RWPE1 (cell line): ENCODE data around the gene PNMA3.
"Not testable (repeated sequence)": the region's sequence is repeated elsewhere in the genome, so short reads cannot be mapped to it uniquely, and the experiment has no call there.

Experiments
- CTCF ChIA-PET: fragments of 350-600 bp; sonication (Branson Sonifier 250); formaldehyde crosslinking; extraction: SDS; loops from one replicate; lab custom pipeline; 2021; lab: Yijun Ruan, JAX
- POLR2A ChIA-PET: fragments of 400-600 bp; formaldehyde crosslinking; extraction: SDS; loops from one replicate; lab custom pipeline; 2020; ENCODE audit warnings: antibody characterized with exemption; ENCODE audit not compliant: low non-redundant PET; lab: Yijun Ruan, JAX
- DNase-seq: peaks from one replicate; pipeline ENCODE4 v3.0.0; 2012; ENCODE audit warnings: low spot score
- H3K27ac ChIP-seq: fragments of 450-650 bp; 2 replicates; pipeline ENCODE4 v1.5.1; 2017
- TF ChIP-seq, protein P1 (sequence below): fragments of 450-650 bp; conservative IDR thresholded peaks from 2 replicates; pipeline ENCODE4 v1.5.1; 2017; ENCODE audit warnings: low read depth, mild to moderate bottlenecking

PNMA3 gene, protein sequence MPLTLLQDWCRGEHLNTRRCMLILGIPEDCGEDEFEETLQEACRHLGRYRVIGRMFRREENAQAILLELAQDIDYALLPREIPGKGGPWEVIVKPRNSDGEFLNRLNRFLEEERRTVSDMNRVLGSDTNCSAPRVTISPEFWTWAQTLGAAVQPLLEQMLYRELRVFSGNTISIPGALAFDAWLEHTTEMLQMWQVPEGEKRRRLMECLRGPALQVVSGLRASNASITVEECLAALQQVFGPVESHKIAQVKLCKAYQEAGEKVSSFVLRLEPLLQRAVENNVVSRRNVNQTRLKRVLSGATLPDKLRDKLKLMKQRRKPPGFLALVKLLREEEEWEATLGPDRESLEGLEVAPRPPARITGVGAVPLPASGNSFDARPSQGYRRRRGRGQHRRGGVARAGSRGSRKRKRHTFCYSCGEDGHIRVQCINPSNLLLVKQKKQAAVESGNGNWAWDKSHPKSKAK

DNA sequence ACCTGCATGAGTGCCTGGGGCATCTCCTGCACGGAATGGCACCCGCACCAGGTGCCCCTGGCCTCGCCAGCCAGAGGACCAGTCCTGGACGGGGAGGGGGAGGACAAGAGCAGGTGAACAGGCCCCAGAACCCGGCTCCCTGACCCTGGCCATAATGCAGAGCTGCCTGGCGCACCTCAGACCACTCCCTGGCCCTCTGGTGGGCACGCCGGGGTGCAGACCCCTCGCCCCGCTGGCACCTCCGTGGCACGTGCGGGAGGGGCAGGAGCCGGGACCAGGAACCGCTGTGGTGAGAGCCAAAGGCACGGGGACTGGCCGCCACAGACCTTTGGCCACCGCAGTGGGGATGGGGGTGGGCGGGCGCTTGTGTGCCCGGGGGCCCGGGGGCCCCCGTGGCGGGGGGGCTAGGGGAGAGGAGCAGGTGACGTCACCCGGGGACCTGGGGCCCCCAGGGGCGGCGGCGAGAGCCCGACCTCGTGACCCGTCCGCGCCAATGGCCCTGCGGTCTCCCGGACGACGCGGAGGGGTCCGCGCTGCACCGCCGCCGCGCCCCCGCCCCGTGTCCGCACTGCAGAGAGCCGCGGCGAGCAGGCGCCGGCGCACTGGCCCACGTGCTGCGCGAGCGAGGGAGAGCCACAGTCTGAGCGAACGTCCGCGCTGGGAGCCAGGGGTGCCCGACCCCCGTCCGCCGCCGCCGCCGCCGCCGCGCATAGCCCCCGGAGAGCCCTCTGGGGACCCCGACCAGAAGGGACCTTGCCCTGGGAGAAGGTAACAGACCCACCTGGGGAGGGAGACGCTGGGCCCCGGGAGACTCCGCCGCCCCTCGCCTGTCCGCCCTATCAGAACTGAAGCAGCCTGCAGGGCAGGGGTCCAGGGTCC, at the start of gene PNMA3:
Gene PNMA3, plus strand, starts transcription at position 600 of the 879 bp plus-strand sequence. CDS start 586 bp downstream, outside the sequence.
- ChIA-PET POLR2A (no interaction called here), CTCF (no interaction called here)
- H3K27ac ChIP-seq = no peak within 1 kb of the TSS
- DNase-seq = no peak
- TF ChIP-seq, protein P1, sequence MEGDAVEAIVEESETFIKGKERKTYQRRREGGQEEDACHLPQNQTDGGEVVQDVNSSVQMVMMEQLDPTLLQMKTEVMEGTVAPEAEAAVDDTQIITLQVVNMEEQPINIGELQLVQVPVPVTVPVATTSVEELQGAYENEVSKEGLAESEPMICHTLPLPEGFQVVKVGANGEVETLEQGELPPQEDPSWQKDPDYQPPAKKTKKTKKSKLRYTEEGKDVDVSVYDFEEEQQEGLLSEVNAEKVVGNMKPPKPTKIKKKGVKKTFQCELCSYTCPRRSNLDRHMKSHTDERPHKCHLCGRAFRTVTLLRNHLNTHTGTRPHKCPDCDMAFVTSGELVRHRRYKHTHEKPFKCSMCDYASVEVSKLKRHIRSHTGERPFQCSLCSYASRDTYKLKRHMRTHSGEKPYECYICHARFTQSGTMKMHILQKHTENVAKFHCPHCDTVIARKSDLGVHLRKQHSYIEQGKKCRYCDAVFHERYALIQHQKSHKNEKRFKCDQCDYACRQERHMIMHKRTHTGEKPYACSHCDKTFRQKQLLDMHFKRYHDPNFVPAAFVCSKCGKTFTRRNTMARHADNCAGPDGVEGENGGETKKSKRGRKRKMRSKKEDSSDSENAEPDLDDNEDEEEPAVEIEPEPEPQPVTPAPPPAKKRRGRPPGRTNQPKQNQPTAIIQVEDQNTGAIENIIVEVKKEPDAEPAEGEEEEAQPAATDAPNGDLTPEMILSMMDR = no peak

DNA sequence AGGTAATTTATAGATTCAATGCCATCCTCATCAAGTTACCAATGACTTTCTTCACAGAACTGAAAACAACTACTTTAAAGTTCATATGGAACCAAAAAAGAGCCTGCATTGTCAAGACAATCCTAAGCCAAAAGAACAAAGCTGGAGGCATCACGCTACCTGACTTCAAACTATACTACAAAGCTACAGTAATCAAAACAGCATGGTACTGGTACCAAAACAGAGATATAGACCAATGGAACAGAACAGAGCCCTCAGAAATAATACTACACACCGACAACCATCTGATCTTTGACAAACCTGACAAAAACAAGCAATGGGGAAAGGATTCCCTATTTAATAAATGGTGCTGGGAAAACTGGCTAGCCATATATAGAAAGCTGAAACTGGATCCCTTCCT, 39.1 kb upstream of the PNMA3 start:
- CTCF ChIA-PET, POLR2A ChIA-PET: not testable (repeated sequence)

DNA sequence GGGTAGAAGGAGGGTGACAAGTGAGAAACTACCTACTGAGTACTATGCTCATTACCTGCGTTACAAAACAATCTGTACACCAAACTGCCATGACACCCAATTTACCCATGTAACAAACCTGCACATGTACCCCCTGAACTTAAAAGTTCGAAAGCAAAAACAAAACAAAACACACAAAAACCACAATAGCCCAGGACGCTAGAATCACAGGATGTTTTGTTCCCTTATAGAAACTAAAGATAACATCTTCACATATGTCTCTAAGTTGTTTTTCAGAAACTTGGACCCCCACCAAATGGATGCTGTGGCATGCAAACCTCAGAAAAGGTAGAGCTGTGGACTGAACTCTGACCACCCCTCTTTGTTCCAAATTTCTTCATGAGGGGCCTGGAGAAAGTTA, 37.1 kb upstream of the PNMA3 start:
- POLR2A ChIA-PET = no interaction called here
- CTCF ChIA-PET = no interaction called here
- no peak overlapping the region for H3K27ac ChIP-seq
- TF ChIP-seq, protein P1 = no peak
- no peak for DNase-seq

More for the DNA sequence above, 39.1 kb upstream of the PNMA3 start:
- not testable (repeated sequence) for DNase-seq, H3K27ac ChIP-seq

DNA sequence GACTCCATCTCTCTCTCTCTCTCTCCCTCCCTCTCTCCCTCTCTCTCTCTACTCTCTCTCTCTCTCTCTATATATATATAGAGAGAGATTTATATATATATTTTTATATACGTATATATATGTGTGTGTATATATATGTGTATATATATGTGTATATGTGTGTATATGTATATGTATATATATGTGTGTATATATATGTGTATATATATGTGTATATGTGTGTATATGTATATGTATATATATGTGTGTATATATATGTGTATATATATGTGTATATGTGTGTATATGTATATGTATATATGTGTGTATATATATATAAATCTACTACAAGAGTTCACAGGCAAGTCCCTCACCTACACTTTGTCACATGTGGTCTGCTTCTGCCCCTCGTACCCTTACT, 29.8 kb upstream of the PNMA3 start:
- DNase-seq, POLR2A ChIA-PET, CTCF ChIA-PET, H3K27ac ChIP-seq: not testable (repeated sequence)

DNA sequence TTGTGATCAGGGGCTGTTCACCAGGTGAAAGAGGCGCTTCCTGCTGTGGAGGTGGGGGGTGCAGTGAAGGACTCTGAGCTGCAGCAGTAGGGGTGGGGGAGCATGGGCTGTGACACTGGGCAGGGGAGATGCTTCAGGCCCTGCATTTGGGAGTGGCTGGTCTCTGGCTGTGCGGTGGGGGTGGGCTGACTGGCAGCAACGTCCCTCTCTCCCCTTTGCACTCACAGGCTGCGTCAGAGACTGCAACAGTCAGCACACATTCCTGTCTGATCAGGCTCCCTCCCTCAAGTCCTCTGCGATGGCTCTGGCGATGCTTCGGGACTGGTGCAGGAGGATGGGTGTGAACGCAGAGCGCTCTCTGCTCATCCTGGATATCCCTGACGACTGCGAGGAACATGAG, 27.8 kb upstream of the PNMA3 start:
- H3K27ac ChIP-seq, DNase-seq, CTCF ChIA-PET: not testable (repeated sequence)

DNA sequence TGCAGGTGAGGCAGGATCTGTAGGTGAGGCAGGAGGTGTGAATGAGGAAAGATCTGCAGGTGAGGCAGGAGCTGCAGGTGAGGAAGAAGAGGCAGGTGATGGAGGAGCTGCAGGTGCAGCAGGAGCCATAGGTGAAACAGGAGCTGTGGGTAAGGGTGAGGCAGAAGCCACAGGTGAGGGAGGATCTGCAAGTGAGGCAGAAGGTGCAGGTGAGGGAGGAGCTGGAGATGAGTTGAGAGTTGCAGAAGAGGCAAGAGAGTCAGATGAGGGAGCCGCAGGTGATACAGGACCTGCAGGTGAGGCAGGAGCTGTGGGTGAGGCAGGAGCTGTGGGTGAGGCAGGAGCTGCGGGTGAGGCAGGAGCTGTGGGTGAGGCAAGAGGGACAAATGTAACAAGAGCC, 27.1 kb upstream of the PNMA3 start:
- ChIA-PET CTCF (interaction anchor here (0.5 to 0.9 kb wide), 2 partner anchors 478 to 681 kb away, joined by 3 read pairs; no protein-coding TSS in a partner anchor), POLR2A (no interaction called here)
- no peak for DNase-seq
- TF ChIP-seq, protein P1 = no peak
- H3K27ac ChIP-seq = no peak overlapping the region

More for the DNA sequence above, 27.8 kb upstream of the PNMA3 start:
- POLR2A ChIA-PET = not testable (repeated sequence)

DNA sequence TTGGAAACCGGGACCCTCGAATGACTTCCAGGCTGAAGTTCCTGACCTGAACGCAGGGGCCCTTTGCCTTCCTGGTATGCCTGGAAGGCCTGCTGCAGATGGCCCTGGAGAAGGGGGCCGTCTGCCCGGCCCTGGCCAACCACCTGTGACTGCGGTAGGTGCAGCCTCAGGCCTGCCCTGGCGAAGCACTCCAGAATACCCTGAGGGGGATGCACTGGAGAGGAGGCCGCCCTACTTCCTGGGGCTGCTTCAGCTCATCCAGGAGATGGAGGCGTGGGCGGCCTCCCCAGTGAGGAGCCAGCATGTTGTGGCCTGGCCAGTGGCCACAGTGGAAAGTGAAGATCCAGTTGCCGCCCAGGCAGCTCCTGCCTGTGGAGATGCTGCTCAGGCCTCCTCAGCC, 26.4 kb upstream of the PNMA3 start:
- POLR2A ChIA-PET = no interaction called here
- DNase-seq = no peak
- CTCF ChIA-PET = interaction anchor here (0.9 kb wide), 1 partner anchor 477 kb away, joined by 3 read pairs; no protein-coding TSS in a partner anchor
- TF ChIP-seq, protein P1 = no peak
- H3K27ac ChIP-seq = no peak overlapping the region
